ENCODE data around the gene ACBD6. TPM values are rescaled to one million over a fixed set of nuclear protein-coding genes. Genes with fewer than 3 reads are reported as not detected.

The ACBD6 gene
- total RNA-seq, 1 experiment from 2014 or later = 48.5 TPM

GRCh38 chr1:180272395-180272794 is 230.0 kb downstream of the ACBD6 start:
- no TSS peak for BruUV-seq (replicated peaks)
- in situ Hi-C loops (cut with HindIII; ENCODE audit: low pct_unique_long_range_greater_than_20kb, low sequenced_read_pairs) = no loop called here
- H3K27ac ChIP-seq (ENCODE audit: low read length) = no peak overlapping the region
- no peaks in the 10 kb centered on the region for H3K9me3 ChIP-seq (ENCODE audit: control insufficient read depth, insufficient read depth, low read depth, low read length)
- H3K4me1 ChIP-seq (ENCODE audit: control insufficient read depth, insufficient read depth, low read length) = no peaks in the 10 kb centered on the region
- no peak for TF ChIP-seq POLR2AphosphoS5 (IDR thresholded peaks at IDR 0.05; ENCODE audit: low read depth, low read length)
- TF ChIP-seq, protein P1, sequence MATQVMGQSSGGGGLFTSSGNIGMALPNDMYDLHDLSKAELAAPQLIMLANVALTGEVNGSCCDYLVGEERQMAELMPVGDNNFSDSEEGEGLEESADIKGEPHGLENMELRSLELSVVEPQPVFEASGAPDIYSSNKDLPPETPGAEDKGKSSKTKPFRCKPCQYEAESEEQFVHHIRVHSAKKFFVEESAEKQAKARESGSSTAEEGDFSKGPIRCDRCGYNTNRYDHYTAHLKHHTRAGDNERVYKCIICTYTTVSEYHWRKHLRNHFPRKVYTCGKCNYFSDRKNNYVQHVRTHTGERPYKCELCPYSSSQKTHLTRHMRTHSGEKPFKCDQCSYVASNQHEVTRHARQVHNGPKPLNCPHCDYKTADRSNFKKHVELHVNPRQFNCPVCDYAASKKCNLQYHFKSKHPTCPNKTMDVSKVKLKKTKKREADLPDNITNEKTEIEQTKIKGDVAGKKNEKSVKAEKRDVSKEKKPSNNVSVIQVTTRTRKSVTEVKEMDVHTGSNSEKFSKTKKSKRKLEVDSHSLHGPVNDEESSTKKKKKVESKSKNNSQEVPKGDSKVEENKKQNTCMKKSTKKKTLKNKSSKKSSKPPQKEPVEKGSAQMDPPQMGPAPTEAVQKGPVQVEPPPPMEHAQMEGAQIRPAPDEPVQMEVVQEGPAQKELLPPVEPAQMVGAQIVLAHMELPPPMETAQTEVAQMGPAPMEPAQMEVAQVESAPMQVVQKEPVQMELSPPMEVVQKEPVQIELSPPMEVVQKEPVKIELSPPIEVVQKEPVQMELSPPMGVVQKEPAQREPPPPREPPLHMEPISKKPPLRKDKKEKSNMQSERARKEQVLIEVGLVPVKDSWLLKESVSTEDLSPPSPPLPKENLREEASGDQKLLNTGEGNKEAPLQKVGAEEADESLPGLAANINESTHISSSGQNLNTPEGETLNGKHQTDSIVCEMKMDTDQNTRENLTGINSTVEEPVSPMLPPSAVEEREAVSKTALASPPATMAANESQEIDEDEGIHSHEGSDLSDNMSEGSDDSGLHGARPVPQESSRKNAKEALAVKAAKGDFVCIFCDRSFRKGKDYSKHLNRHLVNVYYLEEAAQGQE (IDR thresholded peaks at IDR 0.05; ENCODE audit: insufficient read depth in 1 of 2, low read depth in 2 of 2, low read length in 1 of 2) = no peak
- TF ChIP-seq, protein P2, sequence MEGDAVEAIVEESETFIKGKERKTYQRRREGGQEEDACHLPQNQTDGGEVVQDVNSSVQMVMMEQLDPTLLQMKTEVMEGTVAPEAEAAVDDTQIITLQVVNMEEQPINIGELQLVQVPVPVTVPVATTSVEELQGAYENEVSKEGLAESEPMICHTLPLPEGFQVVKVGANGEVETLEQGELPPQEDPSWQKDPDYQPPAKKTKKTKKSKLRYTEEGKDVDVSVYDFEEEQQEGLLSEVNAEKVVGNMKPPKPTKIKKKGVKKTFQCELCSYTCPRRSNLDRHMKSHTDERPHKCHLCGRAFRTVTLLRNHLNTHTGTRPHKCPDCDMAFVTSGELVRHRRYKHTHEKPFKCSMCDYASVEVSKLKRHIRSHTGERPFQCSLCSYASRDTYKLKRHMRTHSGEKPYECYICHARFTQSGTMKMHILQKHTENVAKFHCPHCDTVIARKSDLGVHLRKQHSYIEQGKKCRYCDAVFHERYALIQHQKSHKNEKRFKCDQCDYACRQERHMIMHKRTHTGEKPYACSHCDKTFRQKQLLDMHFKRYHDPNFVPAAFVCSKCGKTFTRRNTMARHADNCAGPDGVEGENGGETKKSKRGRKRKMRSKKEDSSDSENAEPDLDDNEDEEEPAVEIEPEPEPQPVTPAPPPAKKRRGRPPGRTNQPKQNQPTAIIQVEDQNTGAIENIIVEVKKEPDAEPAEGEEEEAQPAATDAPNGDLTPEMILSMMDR (IDR thresholded peaks at IDR 0.05) = no peak
- TF ChIP-seq SIN3A (IDR thresholded peaks at IDR 0.05; ENCODE audit: borderline replicate concordance, insufficient read depth, low read depth, low read length) = no peak
- TF ChIP-seq TCF7L2 (IDR thresholded peaks at IDR 0.05; ENCODE audit: low read depth, low read length) = no peak
- ATAC-seq (no peak), DNase-seq (ENCODE audit: low read depth, low spot score) (no peak)
- intact Hi-C loops (cut with micrococcal nuclease; ENCODE audit: unreplicated experiment) = no loop called here
- ChIA-PET POLR2A (no interaction called here), CTCF (no interaction called here)
- no peaks in the 10 kb centered on the region for H3K27me3 ChIP-seq (ENCODE audit: control insufficient read depth, insufficient read depth, low read length)
- no peak overlapping the region for H3K4me3 ChIP-seq (ENCODE audit: low read depth in 2 of 2, low read length in 2 of 2)
- no peaks in the 10 kb centered on the region for H3K36me3 ChIP-seq (ENCODE audit: control insufficient read depth, insufficient read depth, low read length)

DNA sequence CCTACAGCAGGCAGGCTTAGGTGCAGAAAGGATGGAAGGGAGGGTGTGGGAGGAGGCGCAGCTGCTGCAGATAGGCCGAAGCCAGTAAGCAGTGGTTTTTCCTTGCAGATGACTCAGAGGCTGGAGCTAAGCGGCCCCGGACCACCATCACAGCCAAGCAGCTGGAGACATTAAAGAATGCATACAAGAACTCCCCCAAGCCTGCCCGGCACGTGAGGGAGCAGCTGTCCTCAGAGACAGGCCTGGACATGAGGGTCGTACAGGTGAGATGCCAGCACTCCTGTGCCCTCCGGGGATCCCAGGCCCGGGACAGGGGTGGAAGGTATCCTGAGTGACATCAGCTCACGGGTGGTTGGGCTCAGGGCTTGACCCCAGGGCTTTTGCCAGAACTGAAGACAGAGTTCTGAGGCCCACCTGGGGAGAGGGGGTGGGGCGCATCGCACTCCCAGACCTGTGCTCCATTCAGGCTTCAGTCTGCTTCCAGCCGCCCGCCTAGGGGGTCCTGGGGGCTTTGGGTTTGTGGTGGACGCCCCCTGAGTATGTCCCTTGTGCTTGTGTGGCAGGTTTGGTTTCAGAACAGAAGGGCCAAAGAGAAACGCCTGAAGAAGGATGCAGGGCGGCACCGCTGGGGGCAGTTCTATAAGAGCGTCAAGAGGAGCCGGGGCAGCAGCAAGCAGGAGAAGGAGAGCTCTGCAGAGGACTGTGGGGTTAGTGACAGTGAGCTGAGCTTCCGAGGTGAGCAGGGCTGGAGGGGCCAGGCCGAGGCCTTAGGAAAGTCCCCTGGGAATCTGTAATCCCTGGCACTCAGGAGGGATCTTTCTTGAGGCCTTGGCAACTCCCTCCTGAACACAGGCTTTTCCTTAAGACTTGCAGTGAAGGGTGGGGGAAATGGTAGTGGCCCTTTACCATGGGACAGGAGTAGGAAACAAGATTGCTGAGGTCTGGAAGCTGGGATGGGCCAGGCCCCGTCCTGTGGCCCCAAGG is 230.8 kb downstream of the ACBD6 start:
- no peak for TF ChIP-seq POLR2AphosphoS5 (IDR thresholded peaks at IDR 0.05; ENCODE audit: low read depth, low read length)
- no peak for TF ChIP-seq SIN3A (IDR thresholded peaks at IDR 0.05; ENCODE audit: borderline replicate concordance, insufficient read depth, low read depth, low read length)
- TF ChIP-seq, protein P1 (IDR thresholded peaks at IDR 0.05; ENCODE audit: insufficient read depth in 1 of 2, low read depth in 2 of 2, low read length in 1 of 2) = no peak
- TF ChIP-seq TCF7L2 (IDR thresholded peaks at IDR 0.05; ENCODE audit: low read depth, low read length) = no peak
- TF ChIP-seq, protein P2 (IDR thresholded peaks at IDR 0.05) = no peak
- no TSS peak for BruUV-seq (replicated peaks)
- H3K36me3 ChIP-seq (ENCODE audit: control insufficient read depth, insufficient read depth, low read length) = no peaks in the 10 kb centered on the region
- H3K27ac ChIP-seq (ENCODE audit: low read length) = no peak overlapping the region
- in situ Hi-C loops (cut with HindIII; ENCODE audit: low pct_unique_long_range_greater_than_20kb, low sequenced_read_pairs) = no loop called here
- ChIA-PET CTCF (no interaction called here), POLR2A (no interaction called here)
- intact Hi-C loops (cut with micrococcal nuclease; ENCODE audit: unreplicated experiment) = no loop called here
- no peak overlapping the region for H3K4me3 ChIP-seq (ENCODE audit: low read depth in 2 of 2, low read length in 2 of 2)
- DNase-seq (ENCODE audit: low read depth, low spot score) = no peak
- H3K9me3 ChIP-seq (ENCODE audit: control insufficient read depth, insufficient read depth, low read depth, low read length) = no peaks in the 10 kb centered on the region
- ATAC-seq = no peak
- H3K4me1 ChIP-seq (ENCODE audit: control insufficient read depth, insufficient read depth, low read length) = no peaks in the 10 kb centered on the region
- no peaks in the 10 kb centered on the region for H3K27me3 ChIP-seq (ENCODE audit: control insufficient read depth, insufficient read depth, low read length)

All from Panc1 (cell line).